ENCODE results near the gene DNASE1L2. TPM values are rescaled to one million over a fixed set of nuclear protein-coding genes. Genes with fewer than 3 reads are reported as not detected.

Gene DNASE1L2
- polyA plus RNA-seq, 1 experiment = 0.38 TPM

DNA sequence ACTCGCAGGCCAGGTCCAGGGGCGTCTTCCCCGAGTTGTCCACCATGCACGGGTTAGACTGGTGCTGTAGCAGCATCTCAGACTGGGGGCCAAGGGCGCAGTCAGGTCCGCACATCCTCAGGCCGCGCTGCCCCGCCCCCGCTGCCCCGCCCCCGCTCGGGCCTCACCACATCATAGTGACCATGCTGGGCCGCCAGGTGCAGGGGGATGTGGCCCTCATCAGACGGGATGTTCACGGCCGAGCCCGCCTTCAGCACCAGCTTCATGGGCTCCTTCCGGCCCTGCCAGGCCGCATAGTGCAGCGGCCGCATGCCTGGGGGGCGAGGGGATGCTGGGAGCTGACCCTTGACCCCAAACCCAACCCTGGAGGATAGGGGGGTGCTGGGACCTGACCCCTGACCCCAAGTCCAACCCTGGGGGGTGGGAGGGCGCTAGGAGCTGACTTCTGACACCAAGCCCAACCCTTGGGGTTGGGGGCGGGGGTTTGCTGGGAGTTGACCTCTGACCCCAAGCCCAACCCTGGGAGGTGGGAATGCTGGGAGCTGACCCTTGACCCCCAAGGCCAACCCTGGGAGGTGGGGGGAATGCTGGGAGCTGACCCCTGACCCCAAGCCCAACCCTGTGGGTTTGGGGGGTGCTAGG is 46.9 kb upstream of the DNASE1L2 start:
- POLR2A ChIA-PET = no interaction called here
- TF ChIP-seq, protein P1, sequence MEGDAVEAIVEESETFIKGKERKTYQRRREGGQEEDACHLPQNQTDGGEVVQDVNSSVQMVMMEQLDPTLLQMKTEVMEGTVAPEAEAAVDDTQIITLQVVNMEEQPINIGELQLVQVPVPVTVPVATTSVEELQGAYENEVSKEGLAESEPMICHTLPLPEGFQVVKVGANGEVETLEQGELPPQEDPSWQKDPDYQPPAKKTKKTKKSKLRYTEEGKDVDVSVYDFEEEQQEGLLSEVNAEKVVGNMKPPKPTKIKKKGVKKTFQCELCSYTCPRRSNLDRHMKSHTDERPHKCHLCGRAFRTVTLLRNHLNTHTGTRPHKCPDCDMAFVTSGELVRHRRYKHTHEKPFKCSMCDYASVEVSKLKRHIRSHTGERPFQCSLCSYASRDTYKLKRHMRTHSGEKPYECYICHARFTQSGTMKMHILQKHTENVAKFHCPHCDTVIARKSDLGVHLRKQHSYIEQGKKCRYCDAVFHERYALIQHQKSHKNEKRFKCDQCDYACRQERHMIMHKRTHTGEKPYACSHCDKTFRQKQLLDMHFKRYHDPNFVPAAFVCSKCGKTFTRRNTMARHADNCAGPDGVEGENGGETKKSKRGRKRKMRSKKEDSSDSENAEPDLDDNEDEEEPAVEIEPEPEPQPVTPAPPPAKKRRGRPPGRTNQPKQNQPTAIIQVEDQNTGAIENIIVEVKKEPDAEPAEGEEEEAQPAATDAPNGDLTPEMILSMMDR (IDR thresholded peaks at IDR 0.05; ENCODE audit: insufficient read depth, low read depth, low read length) = no peak

DNA sequence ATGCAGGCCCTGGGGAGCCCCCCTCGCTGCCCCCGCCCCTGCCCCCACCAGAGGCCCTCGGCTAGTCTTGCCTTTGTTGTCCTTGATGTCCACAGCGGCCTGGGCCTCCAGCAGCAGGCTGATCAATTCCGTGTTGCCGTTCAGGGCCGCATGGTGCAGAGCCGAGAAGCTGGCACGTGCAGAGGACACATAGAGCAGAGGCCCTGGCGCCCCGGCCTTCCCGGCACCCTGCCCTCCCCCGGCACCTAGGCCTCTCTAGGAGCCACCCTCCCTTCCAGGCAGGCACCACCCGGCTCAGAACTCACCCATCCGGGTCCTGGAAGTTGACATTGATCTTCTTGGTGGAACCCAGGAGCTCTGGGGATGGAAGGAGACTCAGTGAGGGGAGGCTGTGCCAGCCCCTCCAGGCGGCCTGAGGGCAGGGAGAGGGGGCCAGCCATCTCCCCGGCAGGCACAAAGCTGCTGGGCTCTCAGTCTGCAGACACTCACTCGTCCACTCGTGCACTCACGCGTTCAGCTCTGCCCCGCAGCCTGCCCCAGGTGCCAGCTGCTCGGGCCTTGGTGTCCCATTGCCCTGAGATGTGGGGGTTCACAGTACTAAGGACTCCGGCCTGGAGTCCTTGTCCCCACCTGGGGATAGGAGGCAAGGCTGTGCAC is 46.1 kb upstream of the DNASE1L2 start:
- no peak overlapping the region for H3K4me3 ChIP-seq (ENCODE audit: low read depth, low read length)
- TF ChIP-seq, protein P1 (IDR thresholded peaks at IDR 0.05; ENCODE audit: insufficient read depth, low read depth, low read length) = no peak
- CTCF ChIA-PET = interaction anchor here (0.5 kb wide), 1 partner anchor 661 kb away, joined by 3 read pairs; no protein-coding TSS in a partner anchor
- peaks cover 11% of the 10 kb centered on the region for H3K27me3 ChIP-seq (ENCODE audit: control insufficient read depth, insufficient read depth, low read length)
- DNase-seq (ENCODE audit: low read depth) = no peak
- POLR2A ChIA-PET = no interaction called here
- H3K36me3 ChIP-seq (ENCODE audit: control insufficient read depth, insufficient read depth, low read length) = no peaks in the 10 kb centered on the region

More for the DNA sequence above, 46.9 kb upstream of the DNASE1L2 start:
- H3K4me3 ChIP-seq (ENCODE audit: low read depth, low read length) = no peak overlapping the region
- DNase-seq (ENCODE audit: low read depth) = no peak
- H3K36me3 ChIP-seq (ENCODE audit: control insufficient read depth, insufficient read depth, low read length) = no peaks in the 10 kb centered on the region
- CTCF ChIA-PET = no interaction called here
- H3K27me3 ChIP-seq (ENCODE audit: control insufficient read depth, insufficient read depth, low read length) = peaks cover 4% of the 10 kb centered on the region

DNA sequence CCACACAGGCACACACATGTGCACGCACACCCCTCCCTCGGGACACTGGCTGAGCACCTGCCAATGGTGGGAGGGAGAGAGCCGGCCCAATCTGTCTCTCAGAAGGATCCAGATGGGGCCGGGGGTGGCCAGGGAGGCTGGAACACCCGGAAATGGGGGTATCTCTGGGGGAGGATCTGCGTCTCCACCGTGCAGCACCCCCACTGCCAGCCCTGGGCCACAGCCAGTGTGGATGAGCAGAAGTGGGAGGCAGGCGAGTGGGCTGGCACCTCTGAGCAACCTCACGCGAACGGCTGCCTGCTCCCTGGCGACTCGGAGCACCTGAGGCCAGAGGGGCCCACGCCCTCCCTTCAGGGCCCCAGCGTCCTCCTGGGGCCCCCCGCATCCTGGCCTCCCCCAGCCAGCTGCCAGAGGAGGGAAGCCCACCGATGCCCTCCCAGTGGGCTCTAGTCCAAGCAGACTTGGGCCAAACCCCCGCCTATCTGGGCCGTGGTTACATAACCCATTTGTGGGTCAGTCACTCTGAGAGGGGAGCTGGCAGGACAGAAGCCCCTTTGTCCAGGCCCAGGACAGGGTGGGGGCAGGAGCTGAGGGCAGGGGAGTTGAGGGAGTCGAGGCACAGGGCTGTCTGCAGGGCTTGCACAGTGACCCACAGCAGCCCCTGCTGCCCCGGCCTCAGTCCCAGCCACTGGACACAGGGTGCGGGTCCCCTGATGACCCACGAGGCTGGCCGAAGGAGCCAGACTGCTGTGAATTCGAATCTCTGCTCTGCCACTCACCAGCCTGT is 45.4 kb upstream of the DNASE1L2 start:
- ChIA-PET CTCF (interaction anchor here (0.5 kb wide), 1 partner anchor 660 kb away, joined by 3 read pairs; no protein-coding TSS in a partner anchor), POLR2A (no interaction called here)
- H3K36me3 ChIP-seq (ENCODE audit: control insufficient read depth, insufficient read depth, low read length) = no peaks in the 10 kb centered on the region
- H3K4me3 ChIP-seq (ENCODE audit: low read depth, low read length) = no peak overlapping the region
- DNase-seq (ENCODE audit: low read depth) = no peak
- TF ChIP-seq, protein P1 (IDR thresholded peaks at IDR 0.05; ENCODE audit: insufficient read depth, low read depth, low read length) = no peak
- peaks cover 16% of the 10 kb centered on the region for H3K27me3 ChIP-seq (ENCODE audit: control insufficient read depth, insufficient read depth, low read length)

GRCh38 chr16:2191446-2191706 is 44.9 kb upstream of the DNASE1L2 start:
- no peaks in the 10 kb centered on the region for H3K36me3 ChIP-seq (ENCODE audit: control insufficient read depth, insufficient read depth, low read length)
- no peak overlapping the region for H3K4me3 ChIP-seq (ENCODE audit: low read depth, low read length)
- CTCF ChIA-PET = no interaction called here
- TF ChIP-seq, protein P1 (IDR thresholded peaks at IDR 0.05; ENCODE audit: insufficient read depth, low read depth, low read length) = no peak
- H3K27me3 ChIP-seq (ENCODE audit: control insufficient read depth, insufficient read depth, low read length) = peaks cover 16% of the 10 kb centered on the region
- POLR2A ChIA-PET = no interaction called here
- DNase-seq (ENCODE audit: low read depth) = no peak

- Histone ChIP-seq H3K36me3 (ENCODE audit: control insufficient read depth, insufficient read depth, low read length) (no peaks in the 10 kb centered on the region), H3K4me3 (ENCODE audit: low read depth, low read length) (no peak overlapping the region), H3K27me3 (ENCODE audit: control insufficient read depth, insufficient read depth, low read length) (peaks cover 28% of the 10 kb centered on the region)
- ChIA-PET POLR2A (interaction anchor here (0.5 kb wide), 1 partner anchor 15 kb away, joined by 3 read pairs; no protein-coding TSS in a partner anchor), CTCF (interaction anchor here (0.6 to 1.7 kb wide), 4 partner anchors 13 to 1540 kb away, joined by 3 to 5 read pairs (median 3); partner anchors contain the start of gene TRAF7)
- no peak for DNase-seq (ENCODE audit: low read depth)
- TF ChIP-seq, protein P1 (IDR thresholded peaks at IDR 0.05; ENCODE audit: insufficient read depth, low read depth, low read length) = no peak
Measured at GRCh38 chr16:2194166-2194834, 41.9 kb upstream of the DNASE1L2 start.

Measured in BJ (cell line).